Neural progenitor cell (in vitro differentiated cells): Measurements from ENCODE around the gene AMFR. TPM values are rescaled to one million over a fixed set of nuclear protein-coding genes. Genes with fewer than 3 reads are reported as not detected.

Experiments used
- DNase-seq: peaks from one replicate; pipeline ENCODE4 v3.0.0-alpha.2; 2016; ENCODE audit warnings: low spot score
- H2AFZ ChIP-seq: fragments of 200-600 bp; sonication (generic); replicated peaks from 2 replicates; pipeline ENCODE4 v1.6.1; 2016; ENCODE audit warnings: antibody characterized with exemption
- H3F3A ChIP-seq: fragments of 200-600 bp; sonication (generic); 2 replicates; pipeline ENCODE4 v1.6.1; 2016; ENCODE audit warnings: antibody characterized with exemption, low read depth
- H3K27ac ChIP-seq: fragments of 200-600 bp; sonication (generic); 2 replicates; pipeline ENCODE4 v1.5.1; 2016; ENCODE audit warnings: mild to moderate bottlenecking
- H3K27me3 ChIP-seq: fragments of 200-600 bp; sonication (generic); 2 replicates; pipeline ENCODE4 v1.6.1; 2016; ENCODE audit warnings: mild to moderate bottlenecking, moderate library complexity
- H3K36me3 ChIP-seq: fragments of 200-600 bp; sonication (generic); 2 replicates; pipeline ENCODE4 v1.5.1; 2016
- H3K4me1 ChIP-seq: fragments of 200-600 bp; sonication (generic); 2 replicates; pipeline ENCODE4 v1.6.1; 2016; ENCODE audit warnings: mixed run types
- H3K4me2 ChIP-seq: fragments of 200-600 bp; sonication (generic); 2 replicates; pipeline ENCODE4 v1.6.1; 2016
- H3K4me3 ChIP-seq: fragments of 200-600 bp; sonication (generic); 2 replicates; pipeline ENCODE4 v1.5.1; 2016
- H3K79me2 ChIP-seq: fragments of 200-600 bp; sonication (generic); 2 replicates; pipeline ENCODE4 v1.6.1; 2016; ENCODE audit warnings: low read depth
- H3K9ac ChIP-seq: fragments of 200-600 bp; sonication (generic); 2 replicates; pipeline ENCODE4 v1.6.1; 2016
- H3K9me3 ChIP-seq: fragments of 200-600 bp; sonication (generic); 2 replicates; pipeline ENCODE4 v1.5.1; 2016; ENCODE audit warnings: low read depth
- H4K20me1 ChIP-seq: fragments of 200-600 bp; sonication (generic); 2 replicates; pipeline ENCODE4 v1.6.1; 2016; ENCODE audit warnings: low read depth
- H3K27ac Mint-ChIP-seq: 3 replicates; pipeline ENCODE4 v1.8.0; 2021; ENCODE audit warnings: mixed read lengths
- H3K27me3 Mint-ChIP-seq: 2 replicates; pipeline ENCODE4 v1.8.0; 2022; ENCODE audit warnings: low read depth, mild to moderate bottlenecking, inconsistent platforms, moderate library complexity, mixed read lengths; ENCODE audit not compliant: insufficient read depth
- H3K36me3 Mint-ChIP-seq: 3 replicates; pipeline ENCODE4 v1.8.0; 2021; ENCODE audit warnings: mixed read lengths
- H3K4me1 Mint-ChIP-seq: 3 replicates; pipeline ENCODE4 v1.8.0; 2021; ENCODE audit warnings: mixed read lengths
- H3K4me3 Mint-ChIP-seq: 3 replicates; pipeline ENCODE4 v1.8.0; 2021; ENCODE audit warnings: mild to moderate bottlenecking, moderate library complexity, mixed read lengths
- H3K9me3 Mint-ChIP-seq: 3 replicates; pipeline ENCODE4 v1.8.0; 2020; ENCODE audit warnings: mixed read lengths
- EZH2 ChIP-seq: fragments of 200-600 bp; sonication (generic); IDR thresholded peaks from 2 replicates; pipeline ENCODE4 v1.6.1; 2017; ENCODE audit warnings: antibody characterized with exemption, mild to moderate bottlenecking, moderate library complexity
- EZH2phosphoT487 ChIP-seq: fragments of 200-600 bp; sonication (generic); IDR thresholded peaks from 2 replicates; pipeline ENCODE4 v1.6.1; 2017; ENCODE audit warnings: antibody characterized with exemption
- total RNA-seq: library from RNA; depleted of rRNA; stranded (reverse); fragments of >200 nt; gene quantifications from 2 replicates; pipeline ENCODE4 v1.2.3, GENCODE V29; 2015; ENCODE audit warnings: low replicate concordance
- TF ChIP-seq, protein P1 (sequence below): fragments of 200-600 bp; sonication (generic); IDR thresholded peaks from 2 replicates; pipeline ENCODE4 v1.5.1; 2017; ENCODE audit warnings: antibody characterized with exemption, mild to moderate bottlenecking

Gene AMFR
- total RNA-seq, 1 donor from 2014 or later: 38.7 TPM

DNA sequence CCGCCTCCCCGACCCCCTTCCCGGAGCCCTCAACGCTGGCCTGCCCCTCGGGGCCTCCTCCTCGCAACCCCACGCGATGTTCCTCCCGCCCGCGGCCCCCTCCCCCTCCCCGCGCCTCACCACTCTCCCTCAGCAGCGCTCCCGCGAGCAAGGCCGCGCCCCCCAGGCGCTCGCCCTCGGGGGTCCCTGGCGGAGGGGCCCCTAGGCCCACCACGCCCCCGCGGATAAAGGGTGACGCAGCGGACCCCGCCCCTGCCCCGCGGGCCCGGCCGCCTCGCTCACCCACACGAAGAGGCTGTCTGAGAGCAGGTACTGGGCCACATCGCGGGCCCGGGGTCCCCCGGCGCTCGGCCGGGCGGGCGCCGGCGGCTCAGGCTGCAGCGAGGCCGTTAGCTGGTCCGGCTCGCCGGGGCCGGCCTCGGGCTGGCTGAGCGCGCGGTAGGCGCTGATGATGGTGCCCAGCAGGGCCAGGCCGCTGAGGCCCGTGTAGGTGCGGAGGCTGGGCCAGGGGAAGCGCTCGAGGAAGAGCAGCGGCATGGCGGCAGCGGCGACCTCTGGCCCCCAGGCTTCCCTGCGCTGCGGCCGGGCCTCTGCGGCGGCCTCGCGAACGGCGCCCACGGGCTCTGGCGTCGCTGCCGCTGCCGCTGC is 430 bp downstream of the AMFR start:
- H4K20me1 ChIP-seq: peaks cover 59% of the 10 kb centered on the region
- H3K27me3 Mint-ChIP-seq: peaks cover 5% of the 10 kb centered on the region
- peak overlapping the region; percentile 93 for H3K4me3 ChIP-seq
- H3K36me3 Mint-ChIP-seq: no peaks in the 10 kb centered on the region
- no peak for DNase-seq
- peaks cover 35% of the 10 kb centered on the region for H3K4me1 Mint-ChIP-seq
- H3K4me2 ChIP-seq: peak overlapping the region; percentile 88
- no peaks in the 10 kb centered on the region for H3K9me3 Mint-ChIP-seq
- peaks cover 39% of the 10 kb centered on the region for H3F3A ChIP-seq
- no peaks in the 10 kb centered on the region for H3K9me3 ChIP-seq
- H2AFZ ChIP-seq: peak overlapping the region; percentile 86
- peaks cover 15% of the 10 kb centered on the region for H3K27me3 ChIP-seq
- H3K4me3 Mint-ChIP-seq: peak overlapping the region; percentile 99
- H3K4me1 ChIP-seq: peaks cover 21% of the 10 kb centered on the region
- peaks cover 49% of the 10 kb centered on the region for H3K79me2 ChIP-seq
- TF ChIP-seq EZH2phosphoT487: no peak
- TF ChIP-seq EZH2: no peak
- TF ChIP-seq, protein P1, sequence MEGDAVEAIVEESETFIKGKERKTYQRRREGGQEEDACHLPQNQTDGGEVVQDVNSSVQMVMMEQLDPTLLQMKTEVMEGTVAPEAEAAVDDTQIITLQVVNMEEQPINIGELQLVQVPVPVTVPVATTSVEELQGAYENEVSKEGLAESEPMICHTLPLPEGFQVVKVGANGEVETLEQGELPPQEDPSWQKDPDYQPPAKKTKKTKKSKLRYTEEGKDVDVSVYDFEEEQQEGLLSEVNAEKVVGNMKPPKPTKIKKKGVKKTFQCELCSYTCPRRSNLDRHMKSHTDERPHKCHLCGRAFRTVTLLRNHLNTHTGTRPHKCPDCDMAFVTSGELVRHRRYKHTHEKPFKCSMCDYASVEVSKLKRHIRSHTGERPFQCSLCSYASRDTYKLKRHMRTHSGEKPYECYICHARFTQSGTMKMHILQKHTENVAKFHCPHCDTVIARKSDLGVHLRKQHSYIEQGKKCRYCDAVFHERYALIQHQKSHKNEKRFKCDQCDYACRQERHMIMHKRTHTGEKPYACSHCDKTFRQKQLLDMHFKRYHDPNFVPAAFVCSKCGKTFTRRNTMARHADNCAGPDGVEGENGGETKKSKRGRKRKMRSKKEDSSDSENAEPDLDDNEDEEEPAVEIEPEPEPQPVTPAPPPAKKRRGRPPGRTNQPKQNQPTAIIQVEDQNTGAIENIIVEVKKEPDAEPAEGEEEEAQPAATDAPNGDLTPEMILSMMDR: no peak
- H3K27ac Mint-ChIP-seq: peak overlapping the region; percentile 95
- peak overlapping the region; percentile 54 for H3K9ac ChIP-seq
- H3K27ac ChIP-seq: no peak overlapping the region
- no peaks in the 10 kb centered on the region for H3K36me3 ChIP-seq

DNA sequence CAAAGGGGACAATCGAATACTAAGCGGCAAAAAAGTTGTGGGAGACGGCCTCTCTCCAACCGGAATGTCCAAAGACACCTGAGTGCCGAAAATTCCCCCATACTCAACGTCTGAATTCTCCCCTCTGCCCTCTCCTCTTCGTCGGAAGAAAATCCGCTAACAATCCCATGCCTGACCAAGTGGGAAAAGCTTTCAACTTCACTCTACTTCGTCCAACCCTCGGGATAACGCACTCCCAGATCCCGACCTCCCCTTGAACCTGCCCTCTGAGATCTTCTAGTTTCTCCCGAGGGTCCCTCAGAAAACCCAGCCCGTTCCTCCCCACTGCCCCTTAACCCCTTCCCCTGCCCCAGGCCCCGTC is 961 bp downstream of the AMFR start:
- Histone ChIP-seq H4K20me1 (peaks cover 59% of the 10 kb centered on the region), H3K36me3 (no peaks in the 10 kb centered on the region), H3K4me3 (peak overlapping the region; percentile 93), H3K27me3 (peaks cover 15% of the 10 kb centered on the region), H3K4me2 (peak overlapping the region; percentile 88), H3K79me2 (peaks cover 54% of the 10 kb centered on the region), H3F3A (peaks cover 39% of the 10 kb centered on the region), H3K9ac (peak overlapping the region; percentile 54), H3K27ac (no peak overlapping the region), H3K9me3 (no peaks in the 10 kb centered on the region), H3K4me1 (peaks cover 21% of the 10 kb centered on the region), H2AFZ (peak overlapping the region; percentile 86)
- Mint-ChIP-seq H3K27ac (peak overlapping the region; percentile 95), H3K27me3 (peaks cover 5% of the 10 kb centered on the region), H3K4me1 (peaks cover 35% of the 10 kb centered on the region), H3K9me3 (no peaks in the 10 kb centered on the region), H3K4me3 (peak overlapping the region; percentile 99), H3K36me3 (no peaks in the 10 kb centered on the region)
- DNase-seq: no peak
- TF ChIP-seq EZH2 (peak; percentile 17), EZH2phosphoT487 (no peak)
- TF ChIP-seq, protein P1: no peak

DNA sequence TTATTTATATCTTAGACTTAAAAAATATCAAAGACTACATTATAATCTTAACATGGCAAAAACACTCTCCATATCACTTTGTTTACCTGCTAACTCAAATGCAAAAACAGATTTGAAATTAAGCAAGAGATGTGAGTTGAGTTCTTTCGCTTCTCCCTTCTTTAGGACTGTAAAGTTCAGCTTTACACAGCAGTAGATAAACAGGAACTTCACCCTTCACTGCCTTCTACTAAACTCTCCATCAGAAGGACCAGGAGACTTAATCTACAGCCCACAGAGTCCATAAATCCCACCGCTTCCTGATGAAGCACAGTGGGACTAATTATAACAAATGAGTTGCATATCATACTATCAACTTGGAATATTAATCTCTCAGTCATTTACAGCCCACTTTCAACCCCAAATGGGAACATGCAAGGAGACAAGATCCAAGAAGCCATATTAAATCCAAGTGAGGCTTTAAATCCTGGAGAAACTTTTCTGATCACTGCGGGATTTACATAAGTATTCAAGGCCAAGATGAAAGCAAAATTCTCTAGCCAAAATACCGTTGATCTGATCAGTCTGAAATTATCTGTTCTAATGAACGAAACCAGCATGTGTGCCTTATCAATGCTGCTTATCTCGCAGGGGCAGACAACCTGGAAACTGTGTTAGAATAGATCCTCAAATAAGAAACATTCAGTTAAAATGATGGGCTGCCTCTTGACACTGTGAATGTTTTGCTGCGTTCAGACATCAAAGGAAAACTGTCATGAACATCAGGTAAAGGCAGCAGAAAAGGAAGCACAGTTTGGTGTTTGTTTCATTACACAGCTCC is 1.6 kb downstream of the AMFR start:
- Histone ChIP-seq H3K79me2 (peaks cover 60% of the 10 kb centered on the region), H4K20me1 (peaks cover 58% of the 10 kb centered on the region), H3K4me1 (peaks cover 21% of the 10 kb centered on the region), H3K9me3 (no peaks in the 10 kb centered on the region), H3K27ac (no peak overlapping the region), H3K27me3 (peaks cover 15% of the 10 kb centered on the region), H3K9ac (no peak overlapping the region), H3K36me3 (no peaks in the 10 kb centered on the region), H3F3A (peaks cover 39% of the 10 kb centered on the region), H3K4me3 (peak overlapping the region; percentile 93), H2AFZ (no peak overlapping the region), H3K4me2 (peak overlapping the region; percentile 88)
- H3K9me3 Mint-ChIP-seq: no peaks in the 10 kb centered on the region
- H3K4me3 Mint-ChIP-seq: peak overlapping the region; percentile 99
- peaks cover 5% of the 10 kb centered on the region for H3K27me3 Mint-ChIP-seq
- peaks cover 35% of the 10 kb centered on the region for H3K4me1 Mint-ChIP-seq
- H3K27ac Mint-ChIP-seq: peak overlapping the region; percentile 95
- no peak for DNase-seq
- H3K36me3 Mint-ChIP-seq: no peaks in the 10 kb centered on the region
- TF ChIP-seq EZH2: no peak
- TF ChIP-seq, protein P1: no peak
- TF ChIP-seq EZH2phosphoT487: no peak
